OCI-M2 (cell line): ENCODE results near the gene LPGAT1.
"Not testable (repeated sequence)": the region's sequence is repeated elsewhere in the genome, so short reads cannot be mapped to it uniquely, and the experiment has no call there.

Experiments used
- DNase-seq: peaks from one replicate; lab custom pipeline; 2025; ENCODE audit not compliant: unreplicated experiment; lab: John Stamatoyannopoulos, UW

Gene LPGAT1

DNA sequence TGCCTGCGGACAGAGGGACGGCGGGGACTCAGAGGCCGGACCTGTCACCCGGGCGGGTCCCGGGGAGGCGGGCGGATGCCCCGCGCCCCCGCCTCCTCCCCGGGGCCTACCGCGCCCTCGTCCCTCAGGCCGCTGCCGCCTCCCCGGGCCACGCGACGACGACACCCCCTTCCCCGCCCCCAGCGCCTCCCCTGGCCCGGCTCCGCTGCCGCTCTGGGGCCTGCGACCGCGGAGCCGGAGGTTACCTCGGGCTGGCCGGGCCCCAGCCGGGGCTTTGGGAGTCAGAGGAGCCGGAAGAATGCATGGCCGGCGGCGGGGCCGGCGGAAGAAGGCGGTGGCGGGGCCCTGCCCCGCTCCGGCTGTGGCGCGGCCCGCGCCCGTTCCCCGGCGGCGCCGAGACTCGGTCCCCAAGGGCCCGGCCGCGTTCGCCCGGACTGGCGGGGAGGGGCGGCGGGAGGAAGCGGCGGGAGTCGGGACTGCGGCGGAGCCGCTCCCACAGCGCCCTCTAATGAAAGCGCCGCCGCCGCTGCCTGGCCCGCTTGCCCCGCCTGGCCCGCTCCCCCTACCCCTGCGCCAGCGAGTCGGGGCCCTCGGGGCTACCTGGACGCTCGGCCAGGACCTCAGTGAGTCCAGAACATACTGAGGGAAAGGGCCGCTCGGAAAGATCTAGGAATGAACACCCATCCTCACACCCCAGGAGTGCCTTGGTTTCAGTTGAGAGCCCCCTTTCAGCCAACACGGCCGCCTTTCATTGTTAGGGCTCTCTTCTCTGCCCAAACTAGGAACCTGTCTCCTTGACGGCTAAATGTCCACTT, at the start of gene LPGAT1:
Gene LPGAT1 (minus strand): TSS at position 436 of the 815 bp plus-strand sequence. CDS start 1,467 bp downstream, outside the sequence.
- DNase-seq: no peak

GRCh38 chr1:211879475-211879874, 48.9 kb upstream of the LPGAT1 start:
- DNase-seq: no peak

DNA sequence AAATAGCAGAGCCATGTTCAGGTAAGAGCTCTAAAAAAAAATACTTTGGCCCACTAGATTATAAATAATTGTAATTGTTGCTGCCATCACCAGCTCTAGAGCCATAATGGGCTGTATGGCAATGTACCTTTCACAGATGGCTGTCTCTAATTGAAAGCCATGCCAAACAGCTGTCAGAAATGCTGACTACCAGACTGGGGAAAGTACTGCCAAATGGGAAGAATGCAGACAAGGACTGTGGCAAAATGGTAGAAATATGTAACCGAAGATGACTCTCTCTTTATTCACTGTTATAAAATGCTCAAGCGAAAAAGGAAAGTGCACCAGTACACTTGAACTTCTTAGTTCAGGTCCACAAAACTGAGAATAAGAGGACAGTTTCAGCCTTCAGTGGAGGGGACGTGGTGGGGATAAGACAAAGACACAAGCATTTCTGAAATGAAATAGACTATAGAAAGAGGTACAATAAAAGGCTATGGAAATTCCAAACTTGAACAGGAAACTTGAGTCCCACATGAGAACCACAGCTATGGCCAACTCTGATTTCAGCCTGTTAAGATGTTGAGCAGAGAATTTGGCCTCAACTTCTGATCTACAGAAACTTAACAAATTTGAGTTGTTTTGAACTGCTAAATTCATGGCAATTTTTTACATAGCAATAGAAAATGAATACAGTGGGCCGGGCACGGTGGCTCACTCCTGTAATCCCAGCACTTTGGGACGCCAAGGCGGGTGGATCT, 46.5 kb upstream of the LPGAT1 start:
- no peak for DNase-seq

DNA sequence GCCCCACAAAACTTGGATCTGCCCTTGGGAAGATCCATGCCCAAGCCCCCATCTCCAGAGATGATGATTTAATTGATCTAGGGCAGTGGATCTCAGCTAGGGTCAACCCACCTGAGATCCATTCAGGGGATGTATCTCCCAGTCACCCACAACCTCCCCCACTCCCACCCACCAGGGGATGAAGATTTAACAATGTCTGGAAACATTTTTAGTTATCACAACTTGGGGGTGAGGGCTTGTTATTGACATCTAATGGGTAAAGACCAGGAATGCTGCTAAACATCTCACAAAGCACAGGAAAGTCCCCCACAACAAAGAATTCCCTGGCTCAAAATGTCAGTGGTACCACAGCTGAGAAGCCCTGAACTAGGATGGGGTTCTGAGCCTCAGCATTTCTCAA, 45.0 kb upstream of the LPGAT1 start:
- no peak for DNase-seq

DNA sequence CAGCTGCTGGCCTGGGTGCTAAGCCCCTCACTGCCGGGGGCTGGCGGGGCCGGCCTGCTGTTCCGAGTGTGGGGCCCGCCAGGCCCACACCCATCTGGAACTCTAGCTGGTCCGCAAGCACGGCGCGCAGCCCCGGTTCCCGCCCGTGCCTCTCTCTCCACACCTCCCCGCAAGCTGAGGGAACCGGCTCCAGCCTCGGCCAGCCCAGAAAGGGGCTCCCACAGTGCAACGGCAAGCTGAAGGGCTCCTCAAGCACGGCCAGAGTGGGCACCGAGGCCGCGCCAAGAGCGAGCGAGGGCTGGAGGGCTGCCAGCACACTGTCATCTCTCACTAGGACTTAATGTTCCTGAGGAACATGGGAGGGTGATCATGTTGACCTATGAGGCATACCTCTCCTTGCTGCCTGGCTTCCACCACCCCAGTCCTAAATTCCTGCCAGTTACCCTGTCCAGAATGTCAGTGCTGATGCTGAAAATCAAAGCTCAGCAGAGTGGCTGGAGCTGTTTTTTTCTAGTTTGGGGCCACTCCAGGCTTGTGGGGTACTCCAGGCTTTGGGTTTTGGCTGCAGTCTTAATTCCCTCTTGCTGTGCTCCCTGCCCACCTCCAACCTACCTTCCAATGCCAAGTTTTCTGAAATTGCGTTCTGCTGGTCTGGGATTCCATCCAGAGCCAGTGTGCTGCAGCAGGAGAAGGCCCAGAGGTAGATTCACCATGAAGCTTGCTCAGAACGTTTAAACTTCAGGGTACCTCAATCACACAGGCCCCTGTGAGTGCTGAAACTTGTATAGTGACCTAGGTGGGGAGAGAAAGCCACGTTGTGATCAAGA, 44.2 kb upstream of the LPGAT1 start:
- DNase-seq: no peak

- not testable (repeated sequence) for DNase-seq
These were observed 43.2 kb upstream of the LPGAT1 start for GRCh38 chr1:211873731-211874130.

DNA sequence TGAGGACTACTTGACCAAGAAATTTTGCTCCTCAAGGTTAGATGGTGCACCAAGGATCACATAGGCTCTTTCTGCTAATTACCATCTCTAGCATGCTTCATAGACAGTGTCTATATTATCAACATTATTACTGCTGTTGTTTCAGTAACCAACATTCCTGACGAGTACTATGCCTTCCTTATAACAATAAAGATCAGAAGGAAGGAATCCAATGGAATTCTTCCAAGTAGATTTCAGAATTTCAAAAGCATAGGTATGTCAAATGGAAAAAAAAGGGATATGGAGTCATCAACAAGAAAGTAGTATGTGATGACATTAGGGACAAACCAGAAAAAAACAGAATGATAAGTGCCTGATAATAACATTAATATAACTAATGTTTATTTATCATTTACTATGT, 39.6 kb upstream of the LPGAT1 start:
- DNase-seq: no peak

GRCh38 chr1:211865180-211865579, 34.6 kb upstream of the LPGAT1 start:
- DNase-seq: no peak

GRCh38 chr1:211859405-211859804, 28.8 kb upstream of the LPGAT1 start:
- no peak for DNase-seq

DNA sequence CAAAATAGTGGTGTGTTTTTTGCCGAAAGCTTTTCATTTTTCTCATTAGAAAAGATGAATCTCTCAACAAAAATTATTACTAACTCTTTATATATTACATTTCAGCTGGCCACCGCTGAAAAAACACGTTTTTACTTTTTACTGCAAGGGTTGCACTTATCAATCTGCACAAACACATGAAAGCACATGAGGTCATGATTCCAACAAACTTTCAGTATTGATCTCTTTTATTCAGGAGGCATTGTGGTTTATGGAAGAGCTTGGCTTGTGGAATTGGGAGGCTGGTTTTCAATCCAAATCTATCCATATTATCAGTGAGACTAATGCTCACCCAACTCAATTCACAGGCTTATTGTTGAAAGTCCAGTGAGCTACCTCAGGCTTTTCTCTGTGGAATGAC, 20.6 kb upstream of the LPGAT1 start:
- no peak for DNase-seq

GRCh38 chr1:211843507-211844298, 13.1 kb upstream of the LPGAT1 start:
- DNase-seq: no peak

- DNase-seq: no peak
These were observed 12.5 kb upstream of the LPGAT1 start for GRCh38 chr1:211843018-211843417.

GRCh38 chr1:211842518-211842917, 12.0 kb upstream of the LPGAT1 start:
- no peak for DNase-seq

GRCh38 chr1:211839106-211839505, 8.5 kb upstream of the LPGAT1 start:
- no peak for DNase-seq

- no peak for DNase-seq
These were observed 2.7 kb upstream of the LPGAT1 start for GRCh38 chr1:211833174-211833820.

GRCh38 chr1:211832661-211833060, 2.1 kb upstream of the LPGAT1 start:
- no peak for DNase-seq

DNA sequence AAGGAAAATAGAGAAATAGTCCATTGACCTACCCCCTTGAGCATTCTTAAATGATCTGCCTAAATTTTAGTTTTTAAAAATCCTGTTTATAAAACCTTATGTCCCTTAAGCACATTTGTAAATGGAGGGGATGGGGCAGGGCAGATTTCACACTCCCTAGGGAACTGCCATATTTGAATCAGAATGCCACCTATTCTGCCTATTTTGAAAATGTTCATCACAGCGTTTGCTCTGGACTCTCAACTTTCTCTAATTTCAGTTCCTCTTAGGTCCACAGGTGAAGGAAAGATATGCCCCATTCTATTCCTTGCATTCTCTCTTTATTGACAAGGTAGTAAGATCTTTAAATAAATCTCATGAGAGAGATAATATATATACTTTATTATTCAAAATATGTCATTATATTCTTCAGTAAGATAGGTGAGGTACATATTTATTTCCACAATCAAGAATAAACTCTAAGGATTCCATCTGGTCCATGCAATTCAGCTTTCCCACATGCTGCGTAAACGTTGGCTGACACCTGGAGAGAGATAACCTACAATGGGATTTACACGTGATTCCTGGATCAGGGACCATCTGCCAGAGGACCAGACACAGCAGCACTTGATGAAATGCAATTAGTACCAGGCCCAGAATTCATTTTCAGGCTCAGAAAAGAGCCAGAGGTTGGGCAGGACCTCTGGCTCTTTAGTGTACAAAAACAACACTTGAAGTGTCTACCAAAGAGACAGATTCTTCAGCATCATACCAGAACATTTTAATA, 1.2 kb upstream of the LPGAT1 start:
- DNase-seq: no peak

- no peak for DNase-seq
These were observed 572 bp downstream of the LPGAT1 start for GRCh38 chr1:211830055-211830327.

DNA sequence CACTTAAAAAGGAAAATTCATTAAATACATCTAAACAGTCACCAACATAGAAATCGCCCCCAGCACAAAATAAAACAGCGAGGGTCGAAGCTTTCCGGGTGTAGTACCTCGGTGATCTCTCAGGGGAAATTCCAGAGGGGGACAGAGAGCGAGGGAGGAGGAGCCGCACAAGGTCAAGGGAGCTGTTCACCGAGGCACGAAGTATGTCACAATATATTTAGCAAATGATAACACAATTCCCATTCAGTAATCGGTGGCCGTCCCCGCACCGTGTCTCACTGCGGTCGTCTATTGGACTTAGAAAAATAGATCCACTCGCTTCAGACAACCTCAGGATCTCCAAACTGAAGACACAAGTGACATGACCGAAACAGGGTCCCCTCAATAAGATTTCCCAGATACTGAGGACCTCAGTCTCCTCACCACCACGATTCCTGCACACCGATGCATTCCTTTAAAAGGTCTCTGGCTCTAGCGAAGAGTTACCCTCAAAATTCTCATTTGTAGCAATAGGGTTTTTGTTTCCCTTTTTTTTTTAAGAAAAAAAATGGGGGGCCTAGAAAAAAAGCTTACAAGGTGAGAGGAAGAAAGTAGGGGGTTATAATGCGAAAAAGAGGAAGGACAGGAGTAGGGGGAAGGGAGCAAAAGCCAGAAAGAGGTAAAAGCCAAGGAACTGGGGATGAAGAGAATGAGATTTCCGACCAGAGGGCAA, 1.1 kb downstream of the LPGAT1 start:
- no peak for DNase-seq
